Gastrocnemius medialis (tissue), 4 donors: ENCODE measurements around the gene ERC2.

Source experiments
- POLR2A ChIP-seq, 2 donors: fragments of 450-650 bp; IDR thresholded peaks; one replicate each; pipeline ENCODE4 v1.6.1; 2017; ENCODE audit warnings: antibody characterized with exemption in 2 of 2, mild to moderate bottlenecking in 2 of 2, moderate library complexity in 2 of 2
- TF ChIP-seq, protein P1 (sequence below), 5 experiments: fragments of 450-650 bp in 3 of 5; fragments of 200-600 bp in 2 of 5; sonication (generic) in 2 of 5; IDR thresholded peaks in 4 of 5; conservative IDR thresholded peaks in 1 of 5; 1 replicate in 4 of 5; 2 replicates in 1 of 5; pipeline ENCODE4 v1.5.1; 2016 to 2019; ENCODE audit warnings: antibody characterized with exemption in 5 of 5, mild to moderate bottlenecking in 3 of 5, moderate library complexity in 3 of 5

DNA sequence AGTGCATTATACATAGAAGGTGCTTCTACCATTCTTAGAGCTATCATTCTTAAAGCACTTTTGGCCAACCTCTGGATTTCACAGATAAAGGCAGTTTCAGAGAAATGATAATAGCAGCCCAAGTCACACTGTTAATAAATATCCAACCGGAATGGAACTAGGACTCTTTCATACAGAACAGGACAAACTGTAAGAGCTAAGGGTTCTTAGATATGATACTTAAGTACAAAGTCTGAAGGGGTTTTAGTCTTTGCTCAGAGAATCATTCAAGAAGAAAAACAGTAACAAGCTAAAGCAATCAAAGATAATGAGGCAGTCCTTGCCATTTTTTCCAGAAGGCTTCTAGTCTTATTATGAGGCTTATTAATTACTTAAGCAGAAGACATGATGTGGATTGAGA is 239.0 kb downstream of the ERC2 start:
- TF ChIP-seq, protein P1, sequence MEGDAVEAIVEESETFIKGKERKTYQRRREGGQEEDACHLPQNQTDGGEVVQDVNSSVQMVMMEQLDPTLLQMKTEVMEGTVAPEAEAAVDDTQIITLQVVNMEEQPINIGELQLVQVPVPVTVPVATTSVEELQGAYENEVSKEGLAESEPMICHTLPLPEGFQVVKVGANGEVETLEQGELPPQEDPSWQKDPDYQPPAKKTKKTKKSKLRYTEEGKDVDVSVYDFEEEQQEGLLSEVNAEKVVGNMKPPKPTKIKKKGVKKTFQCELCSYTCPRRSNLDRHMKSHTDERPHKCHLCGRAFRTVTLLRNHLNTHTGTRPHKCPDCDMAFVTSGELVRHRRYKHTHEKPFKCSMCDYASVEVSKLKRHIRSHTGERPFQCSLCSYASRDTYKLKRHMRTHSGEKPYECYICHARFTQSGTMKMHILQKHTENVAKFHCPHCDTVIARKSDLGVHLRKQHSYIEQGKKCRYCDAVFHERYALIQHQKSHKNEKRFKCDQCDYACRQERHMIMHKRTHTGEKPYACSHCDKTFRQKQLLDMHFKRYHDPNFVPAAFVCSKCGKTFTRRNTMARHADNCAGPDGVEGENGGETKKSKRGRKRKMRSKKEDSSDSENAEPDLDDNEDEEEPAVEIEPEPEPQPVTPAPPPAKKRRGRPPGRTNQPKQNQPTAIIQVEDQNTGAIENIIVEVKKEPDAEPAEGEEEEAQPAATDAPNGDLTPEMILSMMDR (IDR thresholded peaks at IDR 0.05 in 4 of 5, conservative IDR thresholded peaks at IDR 0.05 in 1 of 5), result no peak
- no peak for TF ChIP-seq POLR2A (IDR thresholded peaks at IDR 0.05)
